HepG2 (cell line): ENCODE data around the gene ZNF274. TPM values are rescaled to one million over a fixed set of nuclear protein-coding genes. Genes with fewer than 3 reads are reported as not detected.

ENCODE experiments used
- AHR ChIP-seq: IDR thresholded peaks from 2 replicates; pipeline ENCODE4 v1.6.1; 2018; ENCODE audit warnings: missing genetic modification reagents, missing compliant biosample characterization
- CCDC6 ChIP-seq: sonication (generic); formaldehyde crosslinking; IDR thresholded peaks from 2 replicates; pipeline ENCODE4 v1.8.1; 2022; ENCODE audit warnings: mild to moderate bottlenecking, missing genetic modification reagents, moderate library complexity
- FOXO1 ChIP-seq: sonication (generic); formaldehyde crosslinking; IDR thresholded peaks from 2 replicates; pipeline ENCODE4 v1.4.0; 2020; ENCODE audit warnings: missing genetic modification reagents
- GTF2F1 ChIP-seq: fragments of 150-350 bp; IDR thresholded peaks from 2 replicates; pipeline ENCODE4 v1.6.1; 2014; ENCODE audit warnings: low read length
- KLF9 ChIP-seq: IDR thresholded peaks from 2 replicates; pipeline ENCODE4 v1.6.1; 2016; ENCODE audit warnings: low read depth
- MAZ ChIP-seq, 2 experiments: sonication (generic) in 1 of 2; formaldehyde crosslinking in 1 of 2; IDR thresholded peaks; 2 replicates each; pipeline versions ENCODE4 v1.5.0 to v1.6.1; 2012 to 2020; ENCODE audit warnings: low read depth in 2 of 2, mild to moderate bottlenecking in 2 of 2, borderline replicate concordance in 1 of 2, improper control_type of control experiment in 1 of 2, low read length in 1 of 2, missing genetic modification reagents in 1 of 2, moderate library complexity in 1 of 2
- MED8 ChIP-seq: sonication (generic); formaldehyde crosslinking; IDR thresholded peaks from 2 replicates; pipeline ENCODE4 v1.8.1; 2023; ENCODE audit warnings: mild to moderate bottlenecking, missing genetic modification reagents; ENCODE audit not compliant: insufficient replicate concordance
- PRDM15 ChIP-seq: sonication (generic); formaldehyde crosslinking; IDR thresholded peaks from 2 replicates; pipeline ENCODE4 v1.4.0; 2020; ENCODE audit warnings: missing genetic modification reagents
- SMARCC2 ChIP-seq: fragments of 450-650 bp; IDR thresholded peaks from 2 replicates; pipeline ENCODE4 v1.6.1; 2017; ENCODE audit warnings: antibody characterized with exemption, mild to moderate bottlenecking
- SRF ChIP-seq: IDR thresholded peaks from 2 replicates; pipeline ENCODE4 v1.6.1; 2011; ENCODE audit warnings: mild to moderate bottlenecking, low read depth, low read length, moderate library complexity
- WIZ ChIP-seq: sonication (generic); formaldehyde crosslinking; IDR thresholded peaks from 2 replicates; pipeline ENCODE4 v1.5.1; 2020; ENCODE audit warnings: mild to moderate bottlenecking, missing genetic modification reagents
- ZFX ChIP-seq: sonication (generic); formaldehyde crosslinking; IDR thresholded peaks from 2 replicates; pipeline ENCODE4 v1.4.0; 2020; ENCODE audit warnings: mild to moderate bottlenecking, low read depth, missing genetic modification reagents, moderate library complexity
- ZNF30 ChIP-seq: sonication (generic); formaldehyde crosslinking; IDR thresholded peaks from 2 replicates; pipeline ENCODE4 v1.5.0; 2020; ENCODE audit warnings: mild to moderate bottlenecking, missing genetic modification reagents
- ZNF335 ChIP-seq: sonication (generic); formaldehyde crosslinking; IDR thresholded peaks from 2 replicates; pipeline ENCODE4 v1.4.0; 2020; ENCODE audit warnings: missing genetic modification reagents
- ZNF337 ChIP-seq: sonication (generic); formaldehyde crosslinking; IDR thresholded peaks from 2 replicates; pipeline ENCODE4 v1.5.1; 2020; ENCODE audit warnings: missing genetic modification reagents, low read depth, mild to moderate bottlenecking, borderline replicate concordance
- ZNF354B ChIP-seq: sonication (generic); formaldehyde crosslinking; IDR thresholded peaks from 2 replicates; pipeline ENCODE4 v1.8.0; 2022; ENCODE audit warnings: mild to moderate bottlenecking, missing genetic modification reagents
- ZNF687 ChIP-seq: sonication (generic); formaldehyde crosslinking; IDR thresholded peaks from 2 replicates; pipeline ENCODE4 v1.5.1; 2020; ENCODE audit warnings: mild to moderate bottlenecking, missing genetic modification reagents, moderate library complexity
- polyA plus RNA-seq, 8 experiments: library from polyadenylated mRNA; depleted of rRNA in 3 of 8; stranded (reverse) in 7 of 8; unstranded in 1 of 8; fragments of >200 nt; fragmentation: Illumina TruSeq in 4 of 8; extraction: Trizol in 4 of 8; gene quantifications; 2 replicates each; pipeline versions ENCODE4 v1.2.1 to v1.2.3, GENCODE V29; 2011 to 2016; ENCODE audit warnings: low read depth in 4 of 8, missing spikeins in 1 of 8, mixed read lengths in 1 of 8; ENCODE audit not compliant: insufficient read depth in 1 of 8
- total RNA-seq, 5 experiments: library from RNA; depleted of rRNA; stranded (reverse); fragments of >200 nt; fragmentation: Illumina TruSeq; extraction: Trizol; gene quantifications; 2 replicates each; pipeline ENCODE4 v1.2.3, GENCODE V29; 2016; ENCODE audit warnings: low read depth in 1 of 5
- TF ChIP-seq, protein P1 (sequence below): sonication (generic); formaldehyde crosslinking; IDR thresholded peaks from 2 replicates; pipeline ENCODE4 v1.4.0; 2020; ENCODE audit warnings: missing genetic modification reagents

Gene ZNF274
- total and polyA plus RNA-seq, 2 of the 13 experiments (the other 11 are each of a cell fraction or from before 2014, with no cell fraction given) = 16.1 to 23.0 TPM

DNA sequence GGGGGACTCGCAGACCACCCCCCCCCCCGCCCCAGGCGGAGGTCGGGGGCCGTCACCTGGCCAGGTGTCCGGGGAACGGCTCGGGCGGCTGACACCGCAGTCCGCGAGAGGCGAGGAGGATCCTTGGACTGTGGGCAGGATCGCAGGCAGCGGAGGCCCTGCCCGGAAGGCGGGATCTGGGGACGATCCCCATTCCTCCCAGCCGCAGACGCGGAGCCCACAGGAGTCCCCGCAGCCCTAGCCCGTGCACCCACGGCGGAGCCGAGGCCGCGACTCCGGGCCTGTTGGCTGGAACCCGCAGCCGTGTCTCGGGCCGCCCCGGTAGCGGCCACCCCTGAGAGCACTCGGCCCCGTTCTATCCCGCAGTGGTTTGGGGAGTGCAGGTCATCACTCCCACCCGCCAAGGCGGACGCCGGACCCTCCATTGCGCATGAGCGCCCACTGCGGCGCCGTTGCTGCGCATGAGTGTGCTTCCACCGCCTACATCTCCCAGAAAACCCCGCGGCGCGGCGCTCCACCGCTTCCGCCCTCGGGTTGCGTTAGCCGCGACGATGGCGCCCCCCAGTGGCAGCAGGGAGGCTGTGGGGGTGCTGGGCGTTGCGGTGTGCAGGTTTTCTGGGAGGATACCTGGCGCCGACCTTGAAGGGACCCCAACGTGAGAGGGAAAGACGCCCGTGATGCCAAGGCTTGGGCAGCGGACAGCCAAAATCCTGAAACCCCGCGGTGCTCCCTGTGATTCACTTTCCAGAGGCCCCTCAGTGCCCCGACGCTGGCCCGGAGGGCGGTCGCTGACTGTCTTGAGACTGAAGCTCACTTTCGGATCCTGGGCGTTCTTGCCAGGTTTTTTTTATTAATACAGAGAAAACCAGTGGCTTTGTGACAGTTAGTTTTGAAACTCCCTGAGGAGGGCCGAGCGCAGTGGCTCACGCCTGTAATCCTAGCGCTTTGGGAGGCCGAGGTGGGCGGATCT is 27.9 kb upstream of the ZNF274 start (continued):
- TF ChIP-seq, protein P1, sequence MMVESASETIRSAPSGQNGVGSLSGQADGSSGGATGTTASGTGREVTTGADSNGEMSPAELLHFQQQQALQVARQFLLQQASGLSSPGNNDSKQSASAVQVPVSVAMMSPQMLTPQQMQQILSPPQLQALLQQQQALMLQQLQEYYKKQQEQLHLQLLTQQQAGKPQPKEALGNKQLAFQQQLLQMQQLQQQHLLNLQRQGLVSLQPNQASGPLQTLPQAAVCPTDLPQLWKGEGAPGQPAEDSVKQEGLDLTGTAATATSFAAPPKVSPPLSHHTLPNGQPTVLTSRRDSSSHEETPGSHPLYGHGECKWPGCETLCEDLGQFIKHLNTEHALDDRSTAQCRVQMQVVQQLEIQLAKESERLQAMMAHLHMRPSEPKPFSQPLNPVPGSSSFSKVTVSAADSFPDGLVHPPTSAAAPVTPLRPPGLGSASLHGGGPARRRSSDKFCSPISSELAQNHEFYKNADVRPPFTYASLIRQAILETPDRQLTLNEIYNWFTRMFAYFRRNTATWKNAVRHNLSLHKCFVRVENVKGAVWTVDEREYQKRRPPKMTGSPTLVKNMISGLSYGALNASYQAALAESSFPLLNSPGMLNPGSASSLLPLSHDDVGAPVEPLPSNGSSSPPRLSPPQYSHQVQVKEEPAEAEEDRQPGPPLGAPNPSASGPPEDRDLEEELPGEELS = no peak; the same call in 1 of the 2 replicates
- TF ChIP-seq ZNF337 (CRISPR knock-in tag) (no peak), FOXO1 (CRISPR knock-in tag) (0 out of 2 replicates have a peak, but pooled peaks have one; percentile 10), WIZ (CRISPR knock-in tag) (peak; percentile 69; the same call in 1 of the 2 replicates), SMARCC2 (no peak), MAZ (IDR thresholded peaks at IDR 0.05; ENCODE audit: borderline replicate concordance, low read depth, low read length) (peak; percentile 71; the same call in 1 of the 2 replicates), MAZ (CRISPR knock-in tag; IDR thresholded peaks at IDR 0.05; ENCODE audit: low read depth) (peak; percentile 87), PRDM15 (CRISPR knock-in tag) (peak; percentile 46; the same call in 1 of the 2 replicates), KLF9 (CRISPR knock-in tag) (no peak), ZNF354B (CRISPR knock-in tag) (no peak), SRF (no peak), MED8 (CRISPR knock-in tag) (peak; percentile 48), ZNF335 (CRISPR knock-in tag) (no peak), AHR (CRISPR knock-in tag) (no peak; the same call in 1 of the 2 replicates), ZNF30 (CRISPR knock-in tag) (no peak; the same call in 1 of the 2 replicates), ZFX (CRISPR knock-in tag) (peak; percentile 84), GTF2F1 (0 out of 2 replicates have a peak, but pooled peaks have one; percentile 31), ZNF687 (CRISPR knock-in tag) (peak; percentile 81), CCDC6 (CRISPR knock-in tag) (0 out of 2 replicates have a peak, but pooled peaks have one; percentile 19)
